WI38 (cell line): ENCODE measurements around the gene TARS1.

ENCODE experiments used
- H3K4me3 ChIP-seq: 2 replicates; pipeline ENCODE4 v1.5.1; 2011; ENCODE audit warnings: low read depth, mild to moderate bottlenecking, control low read depth, low read length
- CTCF ChIP-seq: IDR thresholded peaks from 2 replicates; pipeline ENCODE4 v1.5.1; 2012; ENCODE audit warnings: low read depth, mild to moderate bottlenecking, control low read depth, low read length

The TARS1 gene

GRCh38 chr5:33487236-33487635 lies 46.5 kb downstream of the TARS1 start:
- no peak for TF ChIP-seq CTCF

GRCh38 chr5:33488558-33489355 lies 48.0 kb downstream of the TARS1 start:
- no peak overlapping the region for H3K4me3 ChIP-seq
- no peak for TF ChIP-seq CTCF

More at GRCh38 chr5:33487236-33487635, 46.5 kb downstream of the TARS1 start:
- no peak overlapping the region for H3K4me3 ChIP-seq

GRCh38 chr5:33489481-33490067 lies 48.8 kb downstream of the TARS1 start:
- TF ChIP-seq CTCF, result no peak
- no peak overlapping the region for H3K4me3 ChIP-seq

GRCh38 chr5:33490071-33490665 lies 49.4 kb downstream of the TARS1 start:
- no peak for TF ChIP-seq CTCF
- no peak overlapping the region for H3K4me3 ChIP-seq

- TF ChIP-seq CTCF, result no peak
- H3K4me3 ChIP-seq, result no peak overlapping the region
Measured at GRCh38 chr5:33491941-33492340, 51.2 kb downstream of the TARS1 start.

GRCh38 chr5:33494466-33494865 lies 53.7 kb downstream of the TARS1 start:
- H3K4me3 ChIP-seq, result no peak overlapping the region
- no peak for TF ChIP-seq CTCF

DNA sequence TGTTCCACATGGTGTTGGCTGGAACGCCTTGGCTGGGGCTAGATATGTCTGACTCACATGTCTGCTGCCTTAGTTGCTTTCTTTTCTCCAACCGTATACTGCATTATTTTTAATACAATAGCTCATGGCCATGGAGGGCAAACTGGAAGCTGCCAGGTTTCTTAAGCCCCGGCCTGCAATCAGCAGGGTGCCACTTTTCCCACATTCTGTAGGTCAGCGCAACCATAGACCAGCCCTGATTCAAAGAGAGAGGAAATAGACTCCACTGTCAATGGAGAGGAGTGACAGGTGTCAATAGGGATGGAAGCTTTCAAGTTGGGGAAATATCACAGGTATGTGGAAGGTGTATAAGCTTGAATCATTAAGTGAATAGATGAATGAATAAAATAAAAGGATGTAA lies 60.5 kb downstream of the TARS1 start:
- no peak for TF ChIP-seq CTCF
- no peak overlapping the region for H3K4me3 ChIP-seq
